GM23338 (cell line): ENCODE data around the gene NUSAP1. TPM values are rescaled to one million over a fixed set of nuclear protein-coding genes. Genes with fewer than 3 reads are reported as not detected.

ENCODE experiments used
- POLR2AphosphoS5 ChIP-seq: IDR thresholded peaks from 2 replicates; pipeline ENCODE4 v1.6.1; 2016; ENCODE audit warnings: antibody characterized with exemption, low read depth
- REST ChIP-seq: IDR thresholded peaks from one replicate; pipeline ENCODE4 v1.6.1; 2018; ENCODE audit warnings: antibody characterized with exemption; ENCODE audit not compliant: unreplicated experiment
- ZNF462 ChIP-seq: fragments of 250-450 bp; sonication (Bioruptor Pico); IDR thresholded peaks from 2 replicates; pipeline ENCODE4 v1.5.0; 2020; ENCODE audit warnings: mild to moderate bottlenecking, moderate library complexity
- polyA plus RNA-seq: library from polyadenylated mRNA; unstranded; fragments of >200 nt; fragmentation: Nextera tagmentation; extraction: Ambion mirVana; gene quantifications from 2 replicates; pipeline ENCODE4 v1.2.1, GENCODE V29; 2016
- total RNA-seq: library from RNA; depleted of rRNA; stranded (reverse); fragments of >200 nt; shearing (Covaris generic); gene quantifications from 2 replicates; pipeline ENCODE4 v1.2.3, GENCODE V29; 2014; rRNA removed
- TF ChIP-seq, protein P1 (sequence below), 2 experiments: fragments of 200-600 bp in 1 of 2; sonication (generic) in 1 of 2; conservative IDR thresholded peaks; 2 replicates each; pipeline versions ENCODE4 v1.5.1 to v1.6.1; 2016 to 2017; ENCODE audit warnings: antibody characterized with exemption in 2 of 2, low read depth in 2 of 2, mild to moderate bottlenecking in 2 of 2, moderate library complexity in 1 of 2

The NUSAP1 gene
- total and polyA plus RNA-seq, 2 experiments from 2014 or later, result 126 to 272 TPM

DNA sequence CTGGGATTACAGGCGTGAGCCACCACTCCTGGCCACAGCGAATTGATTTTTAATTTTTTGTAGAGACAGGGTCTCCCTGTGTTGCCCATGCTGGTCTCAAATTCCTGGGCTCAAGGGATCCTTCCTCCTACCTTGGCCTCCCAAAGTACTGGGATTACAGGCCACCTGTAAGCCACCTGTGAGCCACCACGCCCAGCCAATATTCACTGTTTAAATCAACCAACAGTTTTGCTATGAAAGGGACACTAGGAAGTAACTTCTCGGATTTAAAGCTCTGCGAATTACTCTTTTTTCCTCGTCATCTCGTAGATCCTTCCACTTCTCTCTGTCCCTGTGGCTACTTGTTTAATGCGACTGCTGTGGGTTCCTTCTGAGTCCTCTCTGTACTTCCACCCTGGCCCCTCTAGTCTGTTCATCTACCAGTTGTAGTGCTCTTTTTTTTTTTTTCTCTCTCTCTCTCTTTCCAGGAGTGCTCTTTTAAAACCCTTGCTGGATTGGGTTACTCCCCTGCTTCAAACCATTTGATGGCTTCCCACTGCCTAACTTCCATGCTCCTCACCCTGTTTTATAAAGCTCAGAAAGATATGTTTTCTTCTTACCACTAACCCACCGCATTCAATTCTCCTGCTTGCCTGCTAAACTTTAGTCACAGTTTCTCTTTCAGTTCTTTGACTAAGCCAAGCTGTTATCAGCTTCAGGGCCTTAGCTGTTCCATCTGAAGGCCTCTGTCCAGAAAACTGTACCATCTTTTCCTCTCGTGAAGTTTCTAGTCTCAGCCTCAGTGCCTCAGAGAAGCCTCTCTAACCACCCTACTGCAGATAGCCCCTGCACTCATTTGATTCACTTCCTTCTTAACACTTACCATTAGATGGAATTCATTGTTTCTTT is 96.6 kb downstream of the NUSAP1 start (continued):
- TF ChIP-seq ZNF462 (CRISPR knock-in tag) (no peak), REST (no peak), POLR2AphosphoS5 (no peak)
- TF ChIP-seq, protein P1, sequence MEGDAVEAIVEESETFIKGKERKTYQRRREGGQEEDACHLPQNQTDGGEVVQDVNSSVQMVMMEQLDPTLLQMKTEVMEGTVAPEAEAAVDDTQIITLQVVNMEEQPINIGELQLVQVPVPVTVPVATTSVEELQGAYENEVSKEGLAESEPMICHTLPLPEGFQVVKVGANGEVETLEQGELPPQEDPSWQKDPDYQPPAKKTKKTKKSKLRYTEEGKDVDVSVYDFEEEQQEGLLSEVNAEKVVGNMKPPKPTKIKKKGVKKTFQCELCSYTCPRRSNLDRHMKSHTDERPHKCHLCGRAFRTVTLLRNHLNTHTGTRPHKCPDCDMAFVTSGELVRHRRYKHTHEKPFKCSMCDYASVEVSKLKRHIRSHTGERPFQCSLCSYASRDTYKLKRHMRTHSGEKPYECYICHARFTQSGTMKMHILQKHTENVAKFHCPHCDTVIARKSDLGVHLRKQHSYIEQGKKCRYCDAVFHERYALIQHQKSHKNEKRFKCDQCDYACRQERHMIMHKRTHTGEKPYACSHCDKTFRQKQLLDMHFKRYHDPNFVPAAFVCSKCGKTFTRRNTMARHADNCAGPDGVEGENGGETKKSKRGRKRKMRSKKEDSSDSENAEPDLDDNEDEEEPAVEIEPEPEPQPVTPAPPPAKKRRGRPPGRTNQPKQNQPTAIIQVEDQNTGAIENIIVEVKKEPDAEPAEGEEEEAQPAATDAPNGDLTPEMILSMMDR (conservative IDR thresholded peaks at IDR 0.05; ENCODE audit: low read depth in 2 of 2), result no peak

Other genes starting within 250 kb of the NUSAP1 start
- gene INO80, start 216.6 kb upstream of the NUSAP1 start, total RNA-seq, result 23.1 and 24.9 TPM in 2 replicates
- 6.5 and 7.6 TPM in 2 replicates for gene INO80, start 216.6 kb upstream of the NUSAP1 start, polyA plus RNA-seq
- gene EXD1, start 102.1 kb upstream of the NUSAP1 start, total RNA-seq, result 0.07 TPM in 1 of 2 replicates, not detected in the other
- gene EXD1, start 102.1 kb upstream of the NUSAP1 start, polyA plus RNA-seq, result not detected in 2 replicates
- gene CHP1, start 101.6 kb upstream of the NUSAP1 start, total RNA-seq, result 109 and 134 TPM in 2 replicates
- 59.6 and 62.3 TPM in 2 replicates for gene CHP1, start 101.6 kb upstream of the NUSAP1 start, polyA plus RNA-seq
- 53.1 and 61.1 TPM in 2 replicates for gene OIP5, start 290 bp upstream of the NUSAP1 start, total RNA-seq
- 60.0 and 71.7 TPM in 2 replicates for gene OIP5, start 290 bp upstream of the NUSAP1 start, polyA plus RNA-seq
- gene NDUFAF1, start 69.6 kb downstream of the NUSAP1 start, total RNA-seq, result 12.5 and 17.0 TPM in 2 replicates
- gene NDUFAF1, start 69.6 kb downstream of the NUSAP1 start, polyA plus RNA-seq, result 14.7 and 15.4 TPM in 2 replicates
- 34.3 and 38.1 TPM in 2 replicates for gene RTF1, start 84.2 kb downstream of the NUSAP1 start, total RNA-seq
- gene RTF1, start 84.2 kb downstream of the NUSAP1 start, polyA plus RNA-seq, result 296 and 298 TPM in 2 replicates
- gene ITPKA, start 161.0 kb downstream of the NUSAP1 start, total RNA-seq, result 1.5 and 2.1 TPM in 2 replicates
- gene ITPKA, start 161.0 kb downstream of the NUSAP1 start, polyA plus RNA-seq, result 0.35 and 0.55 TPM in 2 replicates
- gene LTK, start 180.9 kb downstream of the NUSAP1 start, total RNA-seq, result 0.14 TPM in 1 of 2 replicates, not detected in the other
- gene LTK, start 180.9 kb downstream of the NUSAP1 start, polyA plus RNA-seq, result 0.40 TPM in 1 of 2 replicates, not detected in the other
- gene RPAP1, start 211.4 kb downstream of the NUSAP1 start, total RNA-seq, result 47.1 and 69.0 TPM in 2 replicates
- gene RPAP1, start 211.4 kb downstream of the NUSAP1 start, polyA plus RNA-seq, result 40.1 and 42.3 TPM in 2 replicates
- 56.4 and 61.0 TPM in 2 replicates for gene TYRO3, start 226.3 kb downstream of the NUSAP1 start, total RNA-seq
- 32.1 and 32.6 TPM in 2 replicates for gene TYRO3, start 226.3 kb downstream of the NUSAP1 start, polyA plus RNA-seq